Fibroblast of lung (primary cell): ENCODE results near the gene YJU2.

Source experiments
- EZH2 ChIP-seq: IDR thresholded peaks from 2 replicates; pipeline ENCODE4 v1.5.1; 2012; ENCODE audit warnings: low read length, control low read depth, mild to moderate bottlenecking; ENCODE audit errors: missing control alignments
- TF ChIP-seq, protein P1 (sequence below), 2 donors: IDR thresholded peaks in 1 of 2; conservative IDR thresholded peaks in 1 of 2; 1 replicate in 1 of 2; 2 replicates in 1 of 2; pipeline ENCODE4 v1.5.1; 2011 to 2012; ENCODE audit warnings: low read length in 2 of 2, control low read depth in 1 of 2, inconsistent platforms in 1 of 2, low read depth in 1 of 2, mild to moderate bottlenecking in 1 of 2

- TF ChIP-seq, protein P1, sequence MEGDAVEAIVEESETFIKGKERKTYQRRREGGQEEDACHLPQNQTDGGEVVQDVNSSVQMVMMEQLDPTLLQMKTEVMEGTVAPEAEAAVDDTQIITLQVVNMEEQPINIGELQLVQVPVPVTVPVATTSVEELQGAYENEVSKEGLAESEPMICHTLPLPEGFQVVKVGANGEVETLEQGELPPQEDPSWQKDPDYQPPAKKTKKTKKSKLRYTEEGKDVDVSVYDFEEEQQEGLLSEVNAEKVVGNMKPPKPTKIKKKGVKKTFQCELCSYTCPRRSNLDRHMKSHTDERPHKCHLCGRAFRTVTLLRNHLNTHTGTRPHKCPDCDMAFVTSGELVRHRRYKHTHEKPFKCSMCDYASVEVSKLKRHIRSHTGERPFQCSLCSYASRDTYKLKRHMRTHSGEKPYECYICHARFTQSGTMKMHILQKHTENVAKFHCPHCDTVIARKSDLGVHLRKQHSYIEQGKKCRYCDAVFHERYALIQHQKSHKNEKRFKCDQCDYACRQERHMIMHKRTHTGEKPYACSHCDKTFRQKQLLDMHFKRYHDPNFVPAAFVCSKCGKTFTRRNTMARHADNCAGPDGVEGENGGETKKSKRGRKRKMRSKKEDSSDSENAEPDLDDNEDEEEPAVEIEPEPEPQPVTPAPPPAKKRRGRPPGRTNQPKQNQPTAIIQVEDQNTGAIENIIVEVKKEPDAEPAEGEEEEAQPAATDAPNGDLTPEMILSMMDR (conservative IDR thresholded peaks at IDR 0.05 in 1 of 2, IDR thresholded peaks at IDR 0.05 in 1 of 2; ENCODE audit: low read depth in 1 of 2, low read length in 2 of 2) = no peak
- no peak for TF ChIP-seq EZH2
These were observed 58.8 kb downstream of the YJU2 start for GRCh38 chr19:4305659-4306058.
